GM12801 (cell line): Measurements from ENCODE around the gene LRP1-AS.

Source experiments
- TF ChIP-seq, protein P1 (sequence below): IDR thresholded peaks from one replicate; pipeline ENCODE4 v1.5.1; 2011; ENCODE audit warnings: control low read depth; ENCODE audit not compliant: insufficient read length; ENCODE audit errors: extremely low read depth

LRP1-AS gene

DNA sequence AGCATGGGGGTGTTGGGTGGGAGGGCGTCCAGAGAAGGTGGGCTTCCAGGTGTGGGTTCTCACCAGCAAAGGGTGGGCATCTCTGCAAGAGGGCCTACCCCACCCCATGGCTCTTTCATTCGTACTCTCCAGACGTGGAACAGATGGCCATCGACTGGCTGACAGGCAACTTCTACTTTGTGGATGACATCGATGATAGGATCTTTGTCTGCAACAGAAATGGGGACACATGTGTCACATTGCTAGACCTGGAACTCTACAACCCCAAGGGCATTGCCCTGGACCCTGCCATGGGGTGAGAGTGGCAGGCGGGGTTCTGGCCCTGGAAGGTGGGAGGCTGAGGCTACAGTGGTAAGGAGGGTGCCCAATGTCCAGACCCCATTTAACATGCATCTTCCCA lies 6.7 kb upstream of the LRP1-AS start:
- TF ChIP-seq, protein P1, sequence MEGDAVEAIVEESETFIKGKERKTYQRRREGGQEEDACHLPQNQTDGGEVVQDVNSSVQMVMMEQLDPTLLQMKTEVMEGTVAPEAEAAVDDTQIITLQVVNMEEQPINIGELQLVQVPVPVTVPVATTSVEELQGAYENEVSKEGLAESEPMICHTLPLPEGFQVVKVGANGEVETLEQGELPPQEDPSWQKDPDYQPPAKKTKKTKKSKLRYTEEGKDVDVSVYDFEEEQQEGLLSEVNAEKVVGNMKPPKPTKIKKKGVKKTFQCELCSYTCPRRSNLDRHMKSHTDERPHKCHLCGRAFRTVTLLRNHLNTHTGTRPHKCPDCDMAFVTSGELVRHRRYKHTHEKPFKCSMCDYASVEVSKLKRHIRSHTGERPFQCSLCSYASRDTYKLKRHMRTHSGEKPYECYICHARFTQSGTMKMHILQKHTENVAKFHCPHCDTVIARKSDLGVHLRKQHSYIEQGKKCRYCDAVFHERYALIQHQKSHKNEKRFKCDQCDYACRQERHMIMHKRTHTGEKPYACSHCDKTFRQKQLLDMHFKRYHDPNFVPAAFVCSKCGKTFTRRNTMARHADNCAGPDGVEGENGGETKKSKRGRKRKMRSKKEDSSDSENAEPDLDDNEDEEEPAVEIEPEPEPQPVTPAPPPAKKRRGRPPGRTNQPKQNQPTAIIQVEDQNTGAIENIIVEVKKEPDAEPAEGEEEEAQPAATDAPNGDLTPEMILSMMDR = no peak

DNA sequence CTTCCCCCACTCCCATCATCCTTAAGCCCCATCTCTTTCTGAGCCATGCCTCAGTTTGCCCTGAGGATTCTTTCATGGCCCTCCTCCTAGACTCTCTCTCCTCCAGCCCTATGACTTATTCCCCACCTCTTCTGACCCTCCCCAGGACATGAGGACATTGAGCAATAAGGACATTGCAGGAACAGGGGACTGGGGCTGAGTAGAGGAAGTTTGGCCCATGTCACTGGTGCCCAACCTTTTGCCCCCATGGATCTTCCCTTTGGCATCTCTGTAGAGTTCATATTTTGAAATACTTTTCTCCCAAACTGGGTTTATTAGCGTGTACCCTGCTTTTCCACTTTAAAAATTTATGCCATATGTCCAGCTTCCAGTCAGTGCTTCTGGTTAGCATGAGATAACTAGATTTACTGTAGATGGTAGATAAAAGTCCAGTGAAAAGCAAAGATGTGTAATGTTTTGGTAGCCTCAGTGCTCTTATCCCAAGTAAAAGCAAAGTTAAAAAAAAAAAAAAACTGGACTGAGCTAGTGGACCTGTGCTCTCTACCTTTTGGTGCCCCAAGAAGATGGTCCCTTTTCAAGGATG lies 6.1 kb upstream of the LRP1-AS start:
- TF ChIP-seq, protein P1 = no peak

DNA sequence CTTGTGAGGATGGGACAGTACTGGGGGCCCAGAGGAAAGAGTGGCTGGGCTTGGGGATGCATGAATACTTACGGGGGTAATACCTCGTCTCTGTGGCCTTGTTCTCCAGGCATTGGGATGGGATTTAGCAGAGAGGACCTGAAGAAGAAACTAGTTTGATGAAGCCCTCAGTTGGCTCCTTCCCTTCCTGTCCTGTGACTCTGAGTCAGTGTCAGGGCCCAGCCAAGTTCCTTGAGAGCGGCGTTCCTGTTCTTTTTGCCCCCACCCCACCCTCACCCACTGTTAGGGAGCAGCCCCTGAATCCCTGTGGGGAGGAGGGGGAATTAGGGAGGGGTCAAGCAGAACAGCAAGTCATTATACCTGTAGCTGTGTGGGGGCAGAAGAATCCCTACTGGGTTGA lies 5.2 kb upstream of the LRP1-AS start:
- TF ChIP-seq, protein P1 = no peak

DNA sequence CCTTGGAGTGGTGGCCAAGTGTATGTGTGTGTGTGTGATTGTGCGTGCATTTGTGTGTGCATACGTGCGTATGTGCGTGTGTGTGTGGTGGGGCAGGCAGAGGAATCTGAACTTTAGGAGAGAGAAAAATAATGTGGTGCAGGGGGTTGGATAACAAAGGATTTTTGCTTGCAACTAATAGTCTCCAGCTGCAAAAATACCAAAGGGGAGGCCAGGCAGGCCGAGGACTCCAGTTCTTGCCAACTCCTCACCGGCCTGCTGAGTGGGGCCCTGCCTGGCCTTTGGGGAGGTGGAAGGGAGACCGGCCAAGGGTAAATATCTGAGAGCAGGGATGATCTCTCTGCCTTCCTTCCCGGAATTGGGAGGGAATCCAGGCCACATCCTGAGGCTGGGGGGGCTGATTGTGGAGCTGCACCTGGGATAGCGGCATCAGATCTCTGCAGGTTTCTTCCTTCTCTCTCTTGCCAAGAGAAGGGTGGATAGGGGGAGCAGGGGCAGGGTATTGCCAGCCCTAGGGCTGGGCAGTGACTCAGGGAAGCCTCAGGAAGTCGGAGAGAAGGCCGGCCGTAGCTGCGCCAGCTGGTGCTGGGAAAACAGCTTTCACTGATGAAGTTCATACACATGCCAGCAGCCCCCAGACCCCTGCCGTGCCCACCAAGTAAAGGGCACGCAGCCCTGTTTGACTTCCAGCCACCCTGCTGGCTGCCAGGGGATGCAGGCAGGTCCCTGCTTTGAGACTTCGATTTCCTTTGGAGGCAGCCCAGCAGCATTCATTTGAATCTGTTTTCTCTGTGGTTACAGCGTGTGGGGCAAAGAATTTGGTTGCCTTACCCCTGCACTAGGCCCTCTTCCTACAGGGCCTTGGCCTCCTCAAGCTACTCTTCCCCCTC lies 4.6 kb upstream of the LRP1-AS start:
- TF ChIP-seq, protein P1 = no peak

DNA sequence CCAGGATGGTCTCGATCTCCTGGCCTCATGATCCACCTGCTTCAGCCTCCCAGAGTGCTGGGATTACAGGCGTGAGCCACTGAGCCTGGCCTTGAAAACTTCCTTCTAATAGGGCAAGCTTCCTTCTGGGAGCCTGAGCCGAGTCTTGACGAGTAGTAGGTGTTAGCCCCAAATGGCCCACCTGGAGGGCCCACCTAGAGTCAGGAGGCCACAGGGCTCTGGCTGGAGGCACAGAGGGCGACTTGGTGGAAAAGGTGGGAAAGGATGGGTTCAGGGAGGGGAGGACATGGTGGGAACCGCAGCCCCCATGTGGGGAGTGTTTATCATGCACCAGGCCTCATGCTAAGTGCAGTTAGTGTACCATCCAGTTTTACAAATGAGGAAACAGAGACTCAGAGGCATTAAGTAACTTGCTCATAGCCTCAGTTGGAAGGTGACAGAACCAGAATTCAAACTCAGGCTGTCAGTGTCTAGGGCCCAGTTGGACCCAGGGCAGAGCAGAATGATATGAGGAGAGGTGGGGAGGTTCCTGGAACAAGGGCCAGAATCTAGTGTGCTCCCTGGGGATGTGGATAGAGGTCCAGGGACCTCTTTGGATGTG lies 3.1 kb upstream of the LRP1-AS start:
- TF ChIP-seq, protein P1 = no peak

DNA sequence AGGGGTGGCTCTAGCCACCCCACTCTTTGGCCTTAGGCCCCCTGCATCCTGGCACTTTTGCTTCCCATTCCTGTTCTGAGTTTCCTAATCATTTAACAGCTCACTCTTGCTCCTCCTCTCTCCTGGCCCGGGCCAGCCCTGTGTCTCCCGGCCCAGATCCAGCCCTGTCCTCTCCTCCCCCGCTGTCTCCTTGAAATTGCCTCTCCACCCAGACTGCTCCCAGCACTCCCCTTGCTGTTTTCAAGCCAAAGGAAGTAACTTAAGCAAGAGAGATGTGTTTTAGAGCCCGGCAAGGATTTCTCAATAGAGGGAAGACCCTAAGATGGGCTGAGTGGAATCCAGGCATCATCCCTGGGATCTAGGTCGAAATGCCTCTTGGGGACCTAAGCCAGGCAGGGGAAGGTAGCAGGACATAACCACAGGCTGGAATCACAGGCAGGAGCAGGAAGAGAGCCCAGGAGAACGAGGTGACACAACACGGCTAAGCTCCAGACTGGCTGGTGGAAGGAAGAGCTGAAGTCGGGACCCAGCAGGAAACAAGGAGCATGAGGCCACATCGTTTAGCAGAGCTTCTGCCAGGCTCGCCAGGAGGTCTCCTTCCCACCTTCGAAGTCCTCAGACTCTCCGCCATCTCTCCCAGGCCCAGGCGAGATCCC lies 2.0 kb upstream of the LRP1-AS start:
- TF ChIP-seq, protein P1 = no peak
